ENCODE data around the gene CD4. TPM values are rescaled to one million over a fixed set of nuclear protein-coding genes. Genes with fewer than 3 reads are reported as not detected.

CD4 gene
- total and polyA plus RNA-seq, 4 donors = 15.9 to 44.8 (median 32.0) TPM

DNA sequence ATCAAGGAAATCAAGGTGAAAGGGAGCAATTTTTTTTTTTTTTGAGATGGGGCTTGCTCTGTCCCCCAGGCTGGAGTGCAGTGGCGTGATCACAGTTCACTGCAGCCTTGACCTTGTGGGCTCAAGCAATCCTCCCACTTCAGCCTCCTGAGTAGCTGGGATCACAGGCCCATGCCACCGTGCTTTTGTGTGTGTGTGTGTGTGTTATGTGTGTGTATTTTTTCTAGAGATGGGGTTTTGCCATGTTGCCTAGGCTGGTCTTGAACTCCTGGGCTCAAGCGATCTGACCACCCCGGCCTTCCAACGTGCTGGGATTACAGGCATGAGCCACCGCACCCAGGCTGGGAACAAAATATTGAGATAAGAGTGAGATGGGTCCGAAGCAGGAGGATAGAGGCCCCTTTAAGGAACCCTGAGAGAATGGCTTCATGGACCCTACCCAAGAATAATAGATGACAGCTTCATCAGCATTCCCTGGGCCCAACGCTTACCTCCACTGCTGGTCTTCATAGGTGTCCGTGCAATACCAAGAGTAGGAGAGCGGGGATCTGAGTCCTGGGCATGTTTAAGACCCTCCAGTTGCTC lies 60.7 kb downstream of the CD4 start:
- no peak overlapping the region for H3K27ac ChIP-seq (ENCODE audit: low read depth in 1 of 2, low read length in 2 of 2)
- H3K4me3 ChIP-seq (ENCODE audit: low read depth in 1 of 3, low read length in 3 of 3) = no peak overlapping the region
- H3K36me3 ChIP-seq (ENCODE audit: control insufficient read depth in 4 of 4, insufficient read depth in 3 of 4, low read depth in 1 of 4, low read length in 3 of 4) = no peaks in the 10 kb centered on the region

DNA sequence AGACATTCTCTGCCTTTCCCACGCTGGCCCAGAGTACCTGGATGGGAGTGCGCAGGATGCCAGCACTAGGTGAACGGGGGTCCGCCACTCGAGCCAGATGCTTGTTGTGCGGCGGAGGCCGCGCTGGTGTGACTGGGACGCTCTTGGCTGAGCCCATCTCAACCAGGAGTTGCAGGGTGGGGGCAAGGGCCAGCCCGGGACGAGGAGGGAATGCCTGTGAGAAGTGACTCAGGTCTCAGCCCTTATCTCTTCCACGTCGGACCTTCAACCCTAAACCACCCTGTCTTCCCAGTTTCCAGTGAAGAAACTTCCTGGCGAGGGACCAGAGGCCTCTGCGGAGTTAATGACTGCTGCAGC lies 61.4 kb downstream of the CD4 start:
- Histone ChIP-seq H3K4me3 (ENCODE audit: low read depth in 1 of 3, low read length in 3 of 3) (peak overlapping the region in 1 of 3 donors; percentile 79), H3K9ac (ENCODE audit: low read depth in 1 of 2, low read length in 2 of 2) (no peak overlapping the region), H3K36me3 (ENCODE audit: control insufficient read depth in 4 of 4, insufficient read depth in 3 of 4, low read depth in 1 of 4, low read length in 3 of 4) (peaks cover 0 to 3% (median 3%) of the 10 kb centered on the region in 4 donors), H3K27me3 (ENCODE audit: control insufficient read depth in 4 of 4, insufficient read depth in 4 of 4, low read length in 3 of 4) (no peaks in the 10 kb centered on the region), H3K4me1 (ENCODE audit: control insufficient read depth in 4 of 4, insufficient read depth in 4 of 4, low read length in 3 of 4) (peaks cover 7 to 23% (median 13%) of the 10 kb centered on the region in 4 donors), H3K27ac (ENCODE audit: low read depth in 1 of 2, low read length in 2 of 2) (no peak overlapping the region), H3K9me3 (ENCODE audit: control insufficient read depth in 4 of 4, low read length in 3 of 4) (no peaks in the 10 kb centered on the region)
- DNase-seq (ENCODE audit: low spot score) = no peak
- TF ChIP-seq, protein P1, sequence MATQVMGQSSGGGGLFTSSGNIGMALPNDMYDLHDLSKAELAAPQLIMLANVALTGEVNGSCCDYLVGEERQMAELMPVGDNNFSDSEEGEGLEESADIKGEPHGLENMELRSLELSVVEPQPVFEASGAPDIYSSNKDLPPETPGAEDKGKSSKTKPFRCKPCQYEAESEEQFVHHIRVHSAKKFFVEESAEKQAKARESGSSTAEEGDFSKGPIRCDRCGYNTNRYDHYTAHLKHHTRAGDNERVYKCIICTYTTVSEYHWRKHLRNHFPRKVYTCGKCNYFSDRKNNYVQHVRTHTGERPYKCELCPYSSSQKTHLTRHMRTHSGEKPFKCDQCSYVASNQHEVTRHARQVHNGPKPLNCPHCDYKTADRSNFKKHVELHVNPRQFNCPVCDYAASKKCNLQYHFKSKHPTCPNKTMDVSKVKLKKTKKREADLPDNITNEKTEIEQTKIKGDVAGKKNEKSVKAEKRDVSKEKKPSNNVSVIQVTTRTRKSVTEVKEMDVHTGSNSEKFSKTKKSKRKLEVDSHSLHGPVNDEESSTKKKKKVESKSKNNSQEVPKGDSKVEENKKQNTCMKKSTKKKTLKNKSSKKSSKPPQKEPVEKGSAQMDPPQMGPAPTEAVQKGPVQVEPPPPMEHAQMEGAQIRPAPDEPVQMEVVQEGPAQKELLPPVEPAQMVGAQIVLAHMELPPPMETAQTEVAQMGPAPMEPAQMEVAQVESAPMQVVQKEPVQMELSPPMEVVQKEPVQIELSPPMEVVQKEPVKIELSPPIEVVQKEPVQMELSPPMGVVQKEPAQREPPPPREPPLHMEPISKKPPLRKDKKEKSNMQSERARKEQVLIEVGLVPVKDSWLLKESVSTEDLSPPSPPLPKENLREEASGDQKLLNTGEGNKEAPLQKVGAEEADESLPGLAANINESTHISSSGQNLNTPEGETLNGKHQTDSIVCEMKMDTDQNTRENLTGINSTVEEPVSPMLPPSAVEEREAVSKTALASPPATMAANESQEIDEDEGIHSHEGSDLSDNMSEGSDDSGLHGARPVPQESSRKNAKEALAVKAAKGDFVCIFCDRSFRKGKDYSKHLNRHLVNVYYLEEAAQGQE (IDR thresholded peaks at IDR 0.05) = no peak
- TF ChIP-seq HNF4G (IDR thresholded peaks at IDR 0.05) = no peak
- no peak for TF ChIP-seq SP1 (IDR thresholded peaks at IDR 0.05)
- TF ChIP-seq, protein P2, sequence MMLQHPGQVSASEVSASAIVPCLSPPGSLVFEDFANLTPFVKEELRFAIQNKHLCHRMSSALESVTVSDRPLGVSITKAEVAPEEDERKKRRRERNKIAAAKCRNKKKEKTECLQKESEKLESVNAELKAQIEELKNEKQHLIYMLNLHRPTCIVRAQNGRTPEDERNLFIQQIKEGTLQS (IDR thresholded peaks at IDR 0.05) = no peak
- TF ChIP-seq, protein P3, sequence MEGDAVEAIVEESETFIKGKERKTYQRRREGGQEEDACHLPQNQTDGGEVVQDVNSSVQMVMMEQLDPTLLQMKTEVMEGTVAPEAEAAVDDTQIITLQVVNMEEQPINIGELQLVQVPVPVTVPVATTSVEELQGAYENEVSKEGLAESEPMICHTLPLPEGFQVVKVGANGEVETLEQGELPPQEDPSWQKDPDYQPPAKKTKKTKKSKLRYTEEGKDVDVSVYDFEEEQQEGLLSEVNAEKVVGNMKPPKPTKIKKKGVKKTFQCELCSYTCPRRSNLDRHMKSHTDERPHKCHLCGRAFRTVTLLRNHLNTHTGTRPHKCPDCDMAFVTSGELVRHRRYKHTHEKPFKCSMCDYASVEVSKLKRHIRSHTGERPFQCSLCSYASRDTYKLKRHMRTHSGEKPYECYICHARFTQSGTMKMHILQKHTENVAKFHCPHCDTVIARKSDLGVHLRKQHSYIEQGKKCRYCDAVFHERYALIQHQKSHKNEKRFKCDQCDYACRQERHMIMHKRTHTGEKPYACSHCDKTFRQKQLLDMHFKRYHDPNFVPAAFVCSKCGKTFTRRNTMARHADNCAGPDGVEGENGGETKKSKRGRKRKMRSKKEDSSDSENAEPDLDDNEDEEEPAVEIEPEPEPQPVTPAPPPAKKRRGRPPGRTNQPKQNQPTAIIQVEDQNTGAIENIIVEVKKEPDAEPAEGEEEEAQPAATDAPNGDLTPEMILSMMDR (IDR thresholded peaks at IDR 0.05; ENCODE audit: low read depth, low read length, missing input control) = no peak
- no peak for TF ChIP-seq NR2F2 (IDR thresholded peaks at IDR 0.05)
- no peak for TF ChIP-seq EGR1 (IDR thresholded peaks at IDR 0.05; ENCODE audit: low read depth in 2 of 2)
- TF ChIP-seq FOXA2 (IDR thresholded peaks at IDR 0.05) = no peak
- TF ChIP-seq, protein P4, sequence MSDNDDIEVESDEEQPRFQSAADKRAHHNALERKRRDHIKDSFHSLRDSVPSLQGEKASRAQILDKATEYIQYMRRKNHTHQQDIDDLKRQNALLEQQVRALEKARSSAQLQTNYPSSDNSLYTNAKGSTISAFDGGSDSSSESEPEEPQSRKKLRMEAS (IDR thresholded peaks at IDR 0.05) = no peak
- TF ChIP-seq JUND (IDR thresholded peaks at IDR 0.05) = no peak
- TF ChIP-seq TAF1 (conservative IDR thresholded peaks at IDR 0.05) = no peak
- 38% methylated on average over 16 of the region's 16 CpGs for WGBS

More for the DNA sequence above, 60.7 kb downstream of the CD4 start:
- Histone ChIP-seq H3K9ac (ENCODE audit: low read depth in 1 of 2, low read length in 2 of 2) (no peak overlapping the region), H3K9me3 (ENCODE audit: control insufficient read depth in 4 of 4, low read length in 3 of 4) (no peaks in the 10 kb centered on the region), H3K27me3 (ENCODE audit: control insufficient read depth in 4 of 4, insufficient read depth in 4 of 4, low read length in 3 of 4) (no peaks in the 10 kb centered on the region), H3K4me1 (ENCODE audit: control insufficient read depth in 4 of 4, insufficient read depth in 4 of 4, low read length in 3 of 4) (peaks cover 7 to 23% (median 13%) of the 10 kb centered on the region in 4 donors)
- 92% methylated on average over 10 of the region's 10 CpGs for WGBS
- TF ChIP-seq FOXA1 (IDR thresholded peaks at IDR 0.05) (no peak), JUND (IDR thresholded peaks at IDR 0.05) (no peak), SP1 (IDR thresholded peaks at IDR 0.05) (no peak), FOXA2 (IDR thresholded peaks at IDR 0.05) (no peak), YY1 (IDR thresholded peaks at IDR 0.05) (no peak), EGR1 (IDR thresholded peaks at IDR 0.05; ENCODE audit: low read depth in 2 of 2) (no peak), TAF1 (conservative IDR thresholded peaks at IDR 0.05) (no peak), RAD21 (IDR thresholded peaks at IDR 0.05) (no peak), HNF4G (IDR thresholded peaks at IDR 0.05) (no peak), NR2F2 (IDR thresholded peaks at IDR 0.05) (no peak)
- TF ChIP-seq, protein P3 (IDR thresholded peaks at IDR 0.05; ENCODE audit: low read depth, low read length, missing input control) = no peak
- no peak for DNase-seq (ENCODE audit: low spot score)

Measured in liver (tissue), 9 donors.